Right lung (tissue), 5 donors: ENCODE measurements around the gene TXNIP. TPM values are rescaled to one million over a fixed set of nuclear protein-coding genes. Genes with fewer than 3 reads are reported as not detected.

Source experiments
- DNase-seq, 2 donors: peaks; one replicate each; pipeline ENCODE4 v3.0.0-alpha.2; 2013
- polyA plus RNA-seq, 5 donors: library from polyadenylated mRNA; unstranded; fragments of 120-200 nt; gene quantifications; one replicate each; pipeline versions ENCODE4 v1.2.1 to v1.2.3, GENCODE V29; 2013; ENCODE audit warnings: inconsistent platforms in 1 of 5, low replicate concordance in 1 of 5; ENCODE audit not compliant: insufficient read length in 5 of 5, insufficient read depth in 1 of 5

The TXNIP gene
- polyA plus RNA-seq, 5 donors: 298 to 564 (median 375) TPM

DNA sequence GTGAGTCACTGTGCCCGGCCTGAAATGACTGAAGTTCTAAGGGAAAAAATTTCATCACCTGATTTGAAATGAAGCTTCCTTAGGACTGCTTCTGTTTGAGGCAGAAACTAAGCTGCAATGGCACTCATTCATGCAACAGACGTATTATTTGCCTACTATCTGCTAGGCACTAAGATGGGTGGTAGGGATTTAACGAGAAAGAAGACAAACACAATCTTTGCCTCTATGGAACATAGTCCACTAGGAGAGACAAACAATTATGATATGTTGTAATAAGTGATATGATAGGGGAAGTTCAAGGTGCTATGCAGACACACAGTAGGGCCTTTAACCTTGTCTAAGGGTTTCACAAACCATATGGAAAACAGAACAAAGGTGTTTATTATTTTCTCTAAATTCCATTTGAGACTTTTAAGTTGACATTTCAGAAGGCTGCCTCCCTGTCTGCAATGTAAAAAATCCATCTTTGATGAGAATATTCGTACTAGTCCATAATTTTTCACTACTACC is 49.8 kb downstream of the TXNIP start:
- no peak for DNase-seq

- no peak for DNase-seq
Observed at GRCh38 chr1:145944532-145944931, 51.8 kb downstream of the TXNIP start.

DNA sequence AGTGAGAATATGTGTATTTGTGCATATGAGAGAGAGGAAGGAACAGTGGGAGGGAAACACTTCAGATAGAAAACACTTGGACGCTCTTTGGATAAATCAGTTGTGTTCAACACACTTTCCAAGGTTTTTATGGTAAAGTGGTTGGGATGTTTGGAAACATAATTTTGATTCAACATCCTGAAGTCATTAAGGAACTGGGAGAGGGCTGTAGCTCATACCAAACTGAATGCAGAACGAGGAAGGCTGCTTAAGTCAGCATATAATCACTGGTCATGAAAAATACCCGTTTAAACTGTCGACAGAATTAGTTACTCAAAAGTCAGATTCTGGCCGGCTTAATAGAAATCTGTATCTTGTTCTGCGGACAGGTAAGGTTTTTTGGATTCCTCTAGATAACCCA is 53.5 kb downstream of the TXNIP start:
- DNase-seq: no peak

Other genes with a start within 250 kb of the TXNIP start
- 10 to 100 TPM; 13.8 to 19.9 (median 18.1) TPM for gene RNF115, start 172.5 kb downstream of the TXNIP start, polyA plus RNA-seq
- 10 to 100 TPM; 28.5 to 37.7 (median 35.9) TPM for gene POLR3C, start 172.4 kb downstream of the TXNIP start, polyA plus RNA-seq
- gene NUDT17, start 150.9 kb downstream of the TXNIP start, polyA plus RNA-seq: 10 to 100 TPM in 3 of 5 donors, 1 to 10 TPM in 2; 8.7 to 11.7 (median 10.5) TPM
- gene PIAS3, start 137.5 kb downstream of the TXNIP start, polyA plus RNA-seq: 10 to 100 TPM; 60.7 to 87.1 (median 79.4) TPM
- gene ANKRD35, start 110.7 kb downstream of the TXNIP start, polyA plus RNA-seq: 1 to 10 TPM; 3.7 to 5.5 (median 4.3) TPM
- gene ITGA10, start 86.5 kb downstream of the TXNIP start, polyA plus RNA-seq: 1 to 10 TPM; 2.5 to 4.1 (median 2.9) TPM
- gene PEX11B, start 77.9 kb downstream of the TXNIP start, polyA plus RNA-seq: 10 to 100 TPM; 48.6 to 52.8 (median 50.1) TPM
- 100 to 1,000 TPM; 183 to 197 (median 186) TPM for gene RBM8A, start 69.1 kb downstream of the TXNIP start, polyA plus RNA-seq
- gene LIX1L, start 38.6 kb downstream of the TXNIP start, polyA plus RNA-seq: 10 to 100 TPM; 36.4 to 45.1 (median 43.7) TPM
- 1 to 10 TPM in 2 of 5 donors, under 1 TPM in 3; 0.68 to 1.5 (median 0.90) TPM for gene ANKRD34A, start 32.0 kb downstream of the TXNIP start, polyA plus RNA-seq
- gene POLR3GL, start 31.9 kb downstream of the TXNIP start, polyA plus RNA-seq: 10 to 100 TPM; 42.3 to 54.6 (median 45.7) TPM
- gene HJV, start 25.2 kb upstream of the TXNIP start, polyA plus RNA-seq: 1 to 10 TPM in 1 of 5 donors, under 1 TPM in 2, not detected in 2; 0.39 to 7.1 (median 0.77) TPM
- 1 to 10 TPM; 1.3 to 2.1 (median 2.0) TPM for gene NBPF10, start 148.2 kb upstream of the TXNIP start, polyA plus RNA-seq
- gene NOTCH2NLA, start 232.4 kb upstream of the TXNIP start, polyA plus RNA-seq: 10 to 100 TPM; 13.0 to 46.5 (median 38.0) TPM